Panc1 (cell line): Measurements from ENCODE around the gene ANXA6. TPM values are rescaled to one million over a fixed set of nuclear protein-coding genes. Genes with fewer than 3 reads are reported as not detected.
A peak's percentile ranks its signal among the peaks of the same experiment; 100 is the strongest.

Experiments
- ATAC-seq: fragments of 200-7000 bp; cut with Tn5 transposase; 2 replicates; pipeline ENCODE4 v1.9.1; 2020; ENCODE audit warnings: mild to moderate bottlenecking, moderate library complexity
- BruUV-seq: library from RNA; stranded (reverse); fragments of 400-500 nt; replicated peaks from 2 replicates; lab custom pipeline; 2021; lab: Mats Ljungman, UMichigan
- CTCF ChIA-PET: fragments of 300-600 bp; sonication (Branson Sonifier 250); formaldehyde crosslinking; loops from one replicate; lab custom pipeline; 2022; ENCODE audit warnings: antibody characterized with exemption; lab: Charles Lee
- POLR2A ChIA-PET: fragments of 300-600 bp; sonication (Branson Sonifier 250); formaldehyde crosslinking; loops from one replicate; lab custom pipeline; 2022; ENCODE audit warnings: antibody characterized with exemption; lab: Charles Lee
- DNase-seq: peaks from one replicate; pipeline ENCODE4 v3.0.0-alpha.2; 2010; ENCODE audit warnings: low read depth, low spot score
- H3K27ac ChIP-seq: 2 replicates; pipeline ENCODE4 v1.5.1; 2011; ENCODE audit warnings: mild to moderate bottlenecking, low read length, inconsistent platforms
- H3K27me3 ChIP-seq: fragments of 200-500 bp; sonication (Bioruptor generic); 2 replicates; pipeline ENCODE4 v1.6.0; 2014; ENCODE audit warnings: low read length, inconsistent platforms; ENCODE audit not compliant: control insufficient read depth, insufficient read depth
- H3K36me3 ChIP-seq: fragments of 200-500 bp; sonication (Bioruptor generic); 2 replicates; pipeline ENCODE4 v1.5.1; 2014; ENCODE audit warnings: inconsistent platforms, mild to moderate bottlenecking, low read length, moderate library complexity; ENCODE audit not compliant: control insufficient read depth, insufficient read depth
- H3K4me1 ChIP-seq: 2 replicates; pipeline ENCODE4 v1.5.1; 2011; ENCODE audit warnings: inconsistent platforms, mild to moderate bottlenecking, low read length, moderate library complexity; ENCODE audit not compliant: control insufficient read depth, insufficient read depth
- H3K4me3 ChIP-seq, 2 experiments: 2 replicates each; pipeline ENCODE4 v1.5.1; 2011 to 2012; ENCODE audit warnings: low read depth in 2 of 2, low read length in 2 of 2, mild to moderate bottlenecking in 2 of 2, inconsistent platforms in 1 of 2, moderate library complexity in 1 of 2
- H3K9me3 ChIP-seq: fragments of 200-500 bp; sonication (Bioruptor generic); 2 replicates; pipeline ENCODE4 v1.5.1; 2014; ENCODE audit warnings: low read depth, mild to moderate bottlenecking, inconsistent platforms, low read length, moderate library complexity; ENCODE audit not compliant: control insufficient read depth, insufficient read depth
- CTCF ChIP-seq: fragments of 450-650 bp; IDR thresholded peaks from 2 replicates; pipeline ENCODE4 v1.5.1; 2017; ENCODE audit warnings: mild to moderate bottlenecking
- POLR2AphosphoS5 ChIP-seq: IDR thresholded peaks from 2 replicates; pipeline ENCODE4 v1.6.1; 2012; ENCODE audit warnings: mild to moderate bottlenecking, low read depth, low read length, moderate library complexity
- REST ChIP-seq, 2 experiments: IDR thresholded peaks; 2 replicates each; pipeline ENCODE4 v1.6.1; 2011 to 2012; ENCODE audit warnings: low read depth in 2 of 2, control low read depth in 1 of 2, low read length in 1 of 2, mild to moderate bottlenecking in 1 of 2, moderate library complexity in 1 of 2; ENCODE audit not compliant: insufficient read depth in 1 of 2
- SIN3A ChIP-seq: IDR thresholded peaks from 2 replicates; pipeline ENCODE4 v1.6.1; 2012; ENCODE audit warnings: low read depth, mild to moderate bottlenecking, low read length, moderate library complexity, borderline replicate concordance; ENCODE audit not compliant: insufficient read depth
- TCF7L2 ChIP-seq: IDR thresholded peaks from 2 replicates; pipeline ENCODE4 v1.6.1; 2011; ENCODE audit warnings: mild to moderate bottlenecking, low read depth, low read length, inconsistent platforms
- in situ Hi-C: cut with HindIII; loops from 2 replicates; pipeline ENCODE4 v1.10.0; 2016; ENCODE audit warnings: low sequenced_read_pairs, low pct_unique_long_range_greater_than_20kb
- intact Hi-C: fragments of 100-400 bp; cut with micrococcal nuclease; formaldehyde crosslinking; loops from one replicate; pipeline ENCODE4 v1.10.0; 2022; ENCODE audit not compliant: unreplicated experiment
- total RNA-seq: library from RNA; stranded (reverse); gene quantifications from one replicate; pipeline ENCODE4 v1.2.1, GENCODE V29; 2021; ENCODE audit not compliant: unreplicated experiment

ANXA6 gene
- total RNA-seq, 1 experiment from 2014 or later: 60.0 TPM

GRCh38 chr5:151083081-151083676, 74.4 kb downstream of the ANXA6 start:
- DNase-seq: no peak
- BruUV-seq: no TSS peak
- ATAC-seq: peak; percentile 21; the same call in 1 of the 2 replicates
- intact Hi-C loops: no loop called here
- CTCF ChIA-PET: interaction anchor here (1.1 kb wide), 1 partner anchor 32 kb away, joined by 4 read pairs; no protein-coding TSS in a partner anchor
- Histone ChIP-seq H3K27me3 (no peaks in the 10 kb centered on the region), H3K27ac (no peak overlapping the region), H3K9me3 (no peaks in the 10 kb centered on the region), H3K36me3 (no peaks in the 10 kb centered on the region), H3K4me1 (peaks cover 25% of the 10 kb centered on the region), H3K4me3 (no peak overlapping the region)
- in situ Hi-C loops: no loop called here
- TF ChIP-seq TCF7L2 (no peak), CTCF (no peak), REST (IDR thresholded peaks at IDR 0.05; ENCODE audit: insufficient read depth in 1 of 2, low read depth in 2 of 2, low read length in 1 of 2) (no peak), POLR2AphosphoS5 (no peak), SIN3A (no peak)
- POLR2A ChIA-PET: interaction anchor here (0.6 kb wide), 1 partner anchor 24 kb away, joined by 10 read pairs; no protein-coding TSS in a partner anchor

GRCh38 chr5:151082282-151082902, 75.2 kb downstream of the ANXA6 start:
- ATAC-seq (no peak), DNase-seq (no peak)
- POLR2A ChIA-PET: interaction anchor here (0.6 kb wide), 1 partner anchor 23 kb away, joined by 10 read pairs; no protein-coding TSS in a partner anchor
- Histone ChIP-seq H3K9me3 (no peaks in the 10 kb centered on the region), H3K27ac (no peak overlapping the region), H3K36me3 (no peaks in the 10 kb centered on the region), H3K4me1 (peaks cover 25% of the 10 kb centered on the region), H3K4me3 (no peak overlapping the region), H3K27me3 (no peaks in the 10 kb centered on the region)
- BruUV-seq: no TSS peak
- intact Hi-C loops: no loop called here
- TF ChIP-seq TCF7L2 (no peak), REST (IDR thresholded peaks at IDR 0.05; ENCODE audit: insufficient read depth in 1 of 2, low read depth in 2 of 2, low read length in 1 of 2) (no peak), POLR2AphosphoS5 (no peak), SIN3A (no peak), CTCF (no peak)
- CTCF ChIA-PET: interaction anchor here (0.9 kb wide), 1 partner anchor 15 kb away, joined by 3 read pairs; no protein-coding TSS in a partner anchor
- in situ Hi-C loops: no loop called here
